GM18498 (cell line): Measurements from ENCODE around the gene COX6B1.
A peak's percentile ranks its signal among the peaks of the same experiment; 100 is the strongest.
"Not testable (repeated sequence)": the region's sequence is repeated elsewhere in the genome, so short reads cannot be mapped to it uniquely, and the experiment has no call there.

Experiments
- ATAC-seq: cut with Tn5 transposase; IDR thresholded peaks from one replicate; pipeline ENCODE4 v1.9.1; 2021; ENCODE audit warnings: mild to moderate bottlenecking, moderate library complexity; ENCODE audit not compliant: unreplicated experiment

Gene COX6B1

DNA sequence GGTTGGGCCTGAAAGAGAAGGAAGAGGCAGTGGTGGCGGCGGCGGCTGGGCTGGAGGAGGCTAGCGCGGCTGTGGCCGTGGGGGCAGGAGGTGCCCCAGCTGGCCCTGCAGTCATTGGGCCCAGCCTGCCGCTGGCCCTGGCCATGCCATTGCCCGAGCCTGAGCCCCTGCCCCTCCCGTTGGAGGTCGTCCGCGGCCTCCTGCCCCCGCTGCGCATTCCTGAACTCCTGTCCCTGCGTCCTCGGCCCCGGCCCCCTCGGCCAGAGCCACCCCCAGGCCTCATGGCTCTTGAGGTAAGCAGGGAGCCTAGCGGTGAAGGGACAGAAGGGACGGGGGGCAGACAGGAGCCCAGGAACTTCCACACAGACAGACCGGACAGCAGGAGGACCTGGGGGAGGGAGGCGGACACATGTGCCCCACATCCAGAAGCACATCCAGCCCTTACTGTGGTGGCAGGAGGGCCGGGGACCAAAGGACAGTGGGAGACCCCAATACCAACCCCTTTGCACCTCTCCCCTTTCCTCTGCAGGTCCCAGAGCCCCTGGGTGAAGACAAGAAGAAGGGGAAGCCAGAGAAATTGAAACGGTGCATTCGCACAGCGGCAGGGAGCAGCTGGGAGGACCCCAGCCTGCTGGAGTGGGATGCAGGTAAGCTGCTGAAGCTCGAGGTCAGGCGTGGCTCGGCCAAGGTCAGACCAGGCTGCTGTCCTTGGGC is 14.2 kb upstream of the COX6B1 start:
- ATAC-seq: no peak

DNA sequence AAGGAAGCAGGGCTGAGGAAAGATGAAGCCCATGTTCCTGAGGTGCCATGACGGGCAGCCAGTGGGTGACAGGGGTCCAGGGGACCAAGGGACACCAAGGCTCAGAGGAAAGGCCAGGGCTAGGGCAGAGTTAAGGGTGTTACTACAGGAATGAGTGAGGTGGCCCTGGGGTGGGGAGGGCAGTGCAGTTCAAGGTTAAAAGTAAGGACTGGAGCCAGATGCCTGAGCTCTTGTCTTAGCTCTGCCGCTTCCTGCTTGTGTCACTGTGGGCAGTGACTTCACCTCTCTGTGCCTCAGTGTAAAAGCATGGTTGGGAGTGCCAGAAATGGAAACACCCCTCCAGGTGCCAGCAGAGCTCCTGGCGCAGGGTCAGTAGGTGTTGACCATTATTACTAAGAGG is 11.5 kb upstream of the COX6B1 start:
- no peak for ATAC-seq

DNA sequence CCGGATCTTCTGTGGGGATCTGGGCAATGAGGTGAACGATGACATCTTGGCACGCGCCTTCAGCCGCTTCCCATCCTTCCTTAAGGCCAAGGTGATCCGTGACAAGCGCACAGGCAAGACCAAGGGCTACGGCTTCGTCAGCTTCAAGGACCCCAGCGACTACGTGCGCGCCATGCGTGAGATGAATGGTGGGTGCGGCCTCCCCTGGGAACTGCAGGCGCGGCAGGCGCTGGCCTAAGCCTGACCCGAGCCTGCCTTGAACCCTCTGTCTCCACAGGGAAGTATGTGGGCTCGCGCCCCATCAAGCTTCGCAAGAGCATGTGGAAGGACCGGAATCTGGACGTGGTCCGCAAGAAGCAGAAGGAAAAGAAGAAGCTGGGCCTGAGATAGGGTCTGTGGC is 11.0 kb upstream of the COX6B1 start:
- ATAC-seq: no peak

DNA sequence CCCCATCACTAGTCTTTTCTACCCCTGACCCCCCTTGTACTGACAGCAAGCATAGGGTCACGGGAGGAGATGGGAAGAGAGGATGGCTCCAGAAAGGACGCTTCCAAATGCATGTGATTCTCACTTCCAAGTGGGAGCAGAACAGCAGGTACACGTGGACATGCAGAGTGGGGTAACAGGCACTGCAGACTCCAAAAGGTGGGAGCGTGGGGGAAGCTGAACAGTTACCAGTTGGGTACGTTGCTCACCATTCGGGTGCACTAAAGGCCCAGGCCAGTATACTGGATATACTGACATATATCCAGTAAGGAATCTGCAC is 8.8 kb upstream of the COX6B1 start:
- ATAC-seq: no peak

DNA sequence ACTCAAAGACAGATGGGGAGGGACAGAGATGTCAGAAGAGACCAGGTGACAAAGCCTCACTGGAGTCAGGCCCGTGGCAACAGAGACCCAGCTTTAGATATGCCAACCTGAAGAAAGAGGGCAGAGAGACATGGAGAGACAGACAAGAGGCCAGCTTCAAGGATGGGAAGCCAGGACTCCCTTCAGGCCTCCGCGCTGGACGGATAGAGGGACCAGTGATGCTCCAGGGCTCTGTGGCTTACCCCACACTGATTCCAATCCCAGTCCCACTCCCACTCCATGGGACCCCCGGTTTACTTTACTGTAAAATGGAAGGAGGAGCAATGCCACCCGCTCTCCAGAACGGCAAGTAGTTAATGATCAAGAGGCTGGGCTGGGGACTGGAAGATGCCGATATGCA is 8.3 kb upstream of the COX6B1 start:
- no peak for ATAC-seq

DNA sequence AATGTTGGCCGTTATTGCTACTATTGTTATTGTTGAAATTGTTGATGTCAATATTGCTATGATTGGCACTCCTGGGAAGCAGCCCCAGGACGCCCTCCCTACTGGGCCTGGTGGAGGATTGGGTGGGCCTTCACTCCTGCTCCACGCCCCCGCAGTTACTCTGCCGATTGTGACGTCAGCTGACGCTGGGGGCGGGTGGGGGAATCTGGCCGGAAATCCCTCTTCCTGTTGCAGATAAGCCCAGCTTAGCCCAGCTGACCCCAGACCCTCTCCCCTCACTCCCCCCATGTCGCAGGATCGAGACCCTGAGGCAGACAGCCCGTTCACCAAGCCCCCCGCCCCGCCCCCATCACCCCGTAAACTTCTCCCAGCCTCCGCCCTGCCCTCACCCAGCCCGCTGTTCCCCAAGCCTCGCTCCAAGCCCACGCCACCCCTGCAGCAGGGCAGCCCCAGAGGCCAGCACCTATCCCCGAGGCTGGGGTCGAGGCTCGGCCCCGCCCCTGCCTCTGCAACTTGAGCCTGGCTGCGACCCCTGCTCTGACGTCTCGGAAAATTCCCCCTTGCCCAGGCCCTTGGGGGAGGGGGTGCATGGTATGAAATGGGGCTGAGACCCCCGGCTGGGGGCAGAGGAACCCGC is 6.5 kb upstream of the COX6B1 start, which contains the start of gene ETV2:
TSS of gene ETV2 (plus strand) at position 231 of the 637 bp plus-strand sequence. CDS start 716 bp downstream, outside the sequence.
- ATAC-seq: no peak

DNA sequence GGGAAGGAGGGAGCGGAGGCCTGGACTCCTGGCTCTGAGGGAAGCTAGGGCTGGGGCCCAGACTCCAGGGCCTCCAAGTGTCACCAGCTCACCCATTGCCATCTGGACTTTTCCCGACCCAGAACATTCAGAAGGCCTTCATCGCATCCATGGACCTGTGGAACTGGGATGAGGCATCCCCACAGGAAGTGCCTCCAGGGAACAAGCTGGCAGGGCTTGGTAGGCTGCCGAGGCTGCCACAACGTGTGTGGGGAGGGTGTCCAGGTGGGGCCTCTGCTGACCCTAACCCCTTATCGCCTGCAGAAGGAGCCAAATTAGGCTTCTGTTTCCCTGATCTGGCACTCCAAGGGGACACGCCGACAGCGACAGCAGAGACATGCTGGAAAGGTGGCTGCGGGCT is 5.8 kb upstream of the COX6B1 start:
- ATAC-seq: no peak

DNA sequence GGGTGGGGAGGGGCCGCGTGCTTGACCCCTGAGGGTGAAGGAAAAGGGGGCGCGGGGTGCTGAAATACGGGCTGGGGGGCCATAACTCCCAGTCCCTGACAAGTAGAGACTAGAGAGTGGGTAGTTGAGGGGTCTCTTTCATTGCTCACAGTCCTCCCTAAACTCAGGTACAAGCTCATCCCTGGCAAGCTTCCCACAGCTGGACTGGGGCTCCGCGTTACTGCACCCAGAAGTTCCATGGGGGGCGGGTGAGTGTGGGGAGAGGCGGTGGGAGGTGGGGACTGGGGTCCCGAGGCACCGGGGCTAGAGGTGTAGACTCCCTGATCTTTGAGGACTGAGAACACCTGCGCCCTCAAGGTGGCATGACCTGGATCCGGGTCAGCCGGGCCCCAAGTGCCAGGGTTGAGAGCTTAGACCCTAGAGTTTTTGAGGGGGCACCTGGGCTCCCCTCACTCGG is 5.3 kb upstream of the COX6B1 start:
- no peak for ATAC-seq

DNA sequence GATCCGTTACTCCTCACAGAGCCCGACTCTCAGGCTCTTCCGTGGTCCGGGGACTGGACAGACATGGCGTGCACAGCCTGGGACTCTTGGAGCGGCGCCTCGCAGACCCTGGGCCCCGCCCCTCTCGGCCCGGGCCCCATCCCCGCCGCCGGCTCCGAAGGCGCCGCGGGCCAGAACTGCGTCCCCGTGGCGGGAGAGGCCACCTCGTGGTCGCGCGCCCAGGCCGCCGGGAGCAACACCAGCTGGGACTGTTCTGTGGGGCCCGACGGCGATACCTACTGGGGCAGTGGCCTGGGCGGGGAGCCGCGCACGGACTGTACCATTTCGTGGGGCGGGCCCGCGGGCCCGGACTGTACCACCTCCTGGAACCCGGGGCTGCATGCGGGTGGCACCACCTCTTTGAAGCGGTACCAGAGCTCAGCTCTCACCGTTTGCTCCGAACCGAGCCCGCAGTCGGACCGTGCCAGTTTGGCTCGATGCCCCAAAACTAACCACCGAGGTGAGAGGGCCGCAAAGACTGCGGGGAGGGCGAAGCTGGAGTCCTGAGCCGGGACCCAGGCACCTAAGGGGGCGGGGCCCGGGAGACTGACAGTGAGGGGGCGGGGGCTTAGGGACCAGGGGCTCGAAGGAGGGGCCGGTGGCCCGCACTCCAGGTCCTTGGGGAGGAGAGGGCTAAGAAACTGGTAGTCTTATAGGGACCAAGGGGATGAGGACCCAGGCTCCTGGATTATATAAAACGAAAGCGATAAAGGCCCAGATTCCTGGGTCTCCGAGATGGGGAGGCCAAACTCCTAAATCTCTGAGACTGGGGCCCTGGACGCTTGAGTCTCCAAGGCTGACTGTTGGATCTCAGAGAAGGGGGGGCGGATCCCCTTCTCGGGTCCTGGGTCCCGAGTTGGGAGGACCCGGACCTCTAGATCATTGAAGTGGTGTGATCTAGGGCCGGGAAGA is 4.6 kb upstream of the COX6B1 start:
- ATAC-seq: peak; percentile 49

DNA sequence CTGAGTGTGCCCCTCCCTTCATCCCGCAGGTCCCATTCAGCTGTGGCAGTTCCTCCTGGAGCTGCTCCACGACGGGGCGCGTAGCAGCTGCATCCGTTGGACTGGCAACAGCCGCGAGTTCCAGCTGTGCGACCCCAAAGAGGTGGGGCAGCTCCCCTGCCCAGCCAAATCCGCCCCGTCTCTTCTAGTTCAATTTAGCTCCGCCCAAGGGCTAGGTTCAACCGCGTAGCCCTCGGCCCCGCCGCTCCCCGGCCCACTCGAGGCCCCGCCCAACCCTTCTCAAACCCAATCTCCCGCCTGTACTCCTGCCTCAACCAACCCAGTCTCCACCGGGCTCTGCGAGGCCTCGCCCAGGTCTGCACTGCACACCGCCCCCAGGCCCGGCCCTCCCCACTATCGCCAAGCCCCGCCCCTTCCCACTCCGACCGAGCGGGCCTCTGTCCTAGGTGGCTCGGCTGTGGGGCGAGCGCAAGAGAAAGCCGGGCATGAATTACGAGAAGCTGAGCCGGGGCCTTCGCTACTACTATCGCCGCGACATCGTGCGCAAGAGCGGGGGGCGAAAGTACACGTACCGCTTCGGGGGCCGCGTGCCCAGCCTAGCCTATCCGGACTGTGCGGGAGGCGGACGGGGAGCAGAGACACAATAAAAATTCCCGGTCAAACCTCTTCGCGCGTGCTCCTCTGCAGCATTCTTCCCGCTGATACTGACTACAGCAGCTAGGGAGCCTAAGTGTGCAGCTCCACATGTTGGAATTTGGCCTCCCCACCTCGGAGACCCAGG is 3.7 kb upstream of the COX6B1 start:
- peak; percentile 71 for ATAC-seq

DNA sequence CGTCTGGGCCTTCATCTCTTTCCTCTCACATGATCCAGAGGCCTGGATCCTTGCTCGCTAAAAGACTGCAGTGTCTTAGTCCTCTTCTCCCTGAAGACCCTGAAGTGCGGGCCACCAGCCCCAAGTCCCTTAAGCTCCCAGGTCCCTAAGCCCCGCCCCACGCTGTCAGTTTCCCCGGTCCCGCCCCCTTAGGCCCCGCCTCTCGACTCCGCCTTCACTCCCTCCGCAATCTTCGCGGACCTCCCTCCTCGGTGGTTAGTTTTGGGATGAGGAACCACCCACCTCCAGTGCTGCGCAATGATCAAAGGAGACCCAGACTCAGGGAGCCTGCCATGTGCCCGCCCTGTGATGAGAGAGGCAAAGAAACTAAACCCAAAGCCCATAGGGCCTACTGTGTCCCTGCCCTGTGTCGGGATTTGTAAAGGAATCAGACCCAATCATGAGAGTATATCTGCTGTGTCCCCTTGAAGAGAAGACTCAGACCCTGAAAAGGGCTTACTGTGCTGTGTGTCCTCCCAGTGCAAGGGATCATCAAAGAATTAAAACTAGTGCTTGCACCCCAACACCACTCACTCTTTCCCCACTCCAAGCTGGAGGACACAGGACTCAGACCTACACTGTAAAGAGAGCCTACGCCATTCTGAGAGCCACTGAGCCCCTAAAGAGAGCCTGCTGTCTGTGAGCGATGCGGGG is 3.0 kb upstream of the COX6B1 start:
- ATAC-seq: no peak

DNA sequence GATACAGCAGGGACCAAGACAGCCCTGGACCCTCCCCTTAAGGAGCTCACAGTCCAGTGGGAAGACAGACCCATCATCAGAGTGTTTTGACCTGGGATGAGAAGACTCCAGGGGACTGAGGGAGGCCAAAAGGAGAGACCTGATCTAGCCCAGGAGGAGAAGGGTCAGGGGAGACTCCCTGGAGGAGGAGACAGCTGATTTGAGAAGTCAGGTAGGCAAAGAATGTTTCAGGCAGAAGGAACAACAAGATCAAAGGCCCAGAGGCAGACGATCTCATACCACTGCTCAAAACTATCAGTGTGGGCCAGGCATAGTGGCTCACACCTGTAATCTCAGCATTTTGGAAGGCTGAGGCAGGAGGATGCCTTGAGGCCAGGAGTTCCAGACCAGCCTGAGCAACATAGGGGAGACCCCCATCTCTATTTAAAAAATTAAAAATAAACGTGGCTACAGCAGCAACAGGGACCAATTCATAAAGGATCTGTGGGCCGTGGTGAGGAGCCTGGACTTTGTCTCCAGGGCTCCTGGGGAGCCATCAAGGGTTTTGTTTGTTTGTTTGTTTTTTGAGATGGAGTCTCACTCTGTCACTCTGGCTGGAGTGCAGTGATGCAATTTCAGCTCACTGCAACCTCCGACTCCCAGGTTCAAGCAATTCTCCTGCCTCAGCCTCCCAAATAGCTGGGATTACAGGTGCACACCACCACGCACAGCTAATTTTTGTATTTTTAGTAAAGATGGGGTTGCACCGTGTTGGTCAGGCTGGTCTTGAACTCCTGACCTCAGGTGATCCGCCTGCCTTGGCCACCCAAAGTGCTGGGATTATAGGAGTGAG is 2.2 kb upstream of the COX6B1 start:
- ATAC-seq: no peak

DNA sequence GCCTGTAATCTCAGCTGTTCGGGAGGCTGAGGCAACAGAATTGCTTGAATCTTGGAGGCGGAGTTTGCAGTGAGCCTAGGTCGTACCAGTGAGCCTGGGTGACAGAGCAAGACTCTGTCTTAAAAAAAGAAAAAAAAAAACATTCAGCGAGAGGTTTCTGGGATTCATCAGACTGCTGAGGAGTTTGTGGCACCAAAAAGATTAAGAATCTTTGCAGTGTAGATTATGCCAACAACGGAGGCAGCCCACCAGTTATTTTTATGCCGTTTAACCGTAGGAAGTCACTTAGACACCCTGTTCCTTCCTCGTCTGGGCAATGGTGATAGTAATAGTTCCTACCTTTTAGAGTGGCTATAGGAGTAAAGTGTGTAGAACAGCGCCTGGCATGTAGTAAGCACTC is 2.5 kb downstream of the COX6B1 start:
- no peak for ATAC-seq

DNA sequence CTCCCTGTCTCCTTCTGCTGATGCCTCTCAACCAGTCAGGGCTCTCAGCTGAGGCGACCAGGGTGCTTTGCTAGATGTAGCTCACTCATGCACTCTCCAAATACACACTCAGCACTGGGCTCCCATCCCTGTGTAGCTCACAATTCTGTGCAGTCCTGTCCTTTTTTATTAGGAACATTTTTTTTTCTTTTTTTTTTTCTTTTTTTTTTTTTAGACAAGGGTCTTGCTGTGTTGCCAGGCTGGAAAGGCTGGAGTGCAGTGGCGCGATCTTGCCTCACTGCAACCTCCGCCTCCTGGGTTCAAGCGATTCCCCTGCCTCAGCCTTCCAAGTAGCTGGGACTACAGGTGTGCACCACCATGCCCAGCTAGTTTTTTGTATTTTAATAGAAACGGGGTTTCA is 6.7 kb downstream of the COX6B1 start:
- ATAC-seq: not testable (repeated sequence)

DNA sequence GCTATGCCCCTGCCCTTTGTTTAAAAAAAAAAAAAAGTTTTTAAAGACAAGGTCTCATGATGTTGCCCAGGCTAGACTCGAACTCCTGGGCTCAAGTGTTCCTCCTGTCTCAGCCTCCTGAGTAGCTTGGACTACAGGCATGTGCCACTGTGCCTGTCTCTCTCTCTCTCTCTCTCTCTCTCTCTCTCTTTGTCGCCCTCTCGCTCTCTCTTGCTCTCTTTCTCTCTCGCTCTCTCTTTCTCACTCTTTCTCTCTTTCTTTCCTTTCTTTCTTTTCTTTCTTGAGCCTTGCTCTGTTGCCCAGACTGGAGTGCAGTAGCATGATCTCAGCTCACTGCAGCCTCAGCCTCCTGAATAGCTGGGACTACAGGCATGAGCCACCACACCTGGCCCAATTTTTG is 7.5 kb downstream of the COX6B1 start:
- ATAC-seq: no peak

DNA sequence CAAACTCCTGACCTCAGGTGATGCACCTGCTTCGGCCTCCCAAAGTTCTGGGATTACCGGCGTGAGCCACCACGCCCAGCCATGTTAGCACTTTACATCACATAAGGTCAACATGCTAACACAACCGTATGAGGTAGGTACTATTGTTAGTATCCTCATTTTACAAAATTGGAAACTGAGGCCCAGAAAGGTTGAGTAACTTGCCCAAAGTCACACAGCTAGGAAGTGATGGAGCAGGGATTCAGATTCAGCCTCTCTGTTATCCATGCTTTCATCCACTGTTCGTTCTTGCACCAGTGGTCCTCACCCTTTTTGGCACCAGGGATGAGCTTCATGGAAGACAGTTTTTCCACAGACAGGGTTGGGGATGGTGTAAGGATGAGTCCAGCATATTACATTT is 8.6 kb downstream of the COX6B1 start:
- no peak for ATAC-seq

DNA sequence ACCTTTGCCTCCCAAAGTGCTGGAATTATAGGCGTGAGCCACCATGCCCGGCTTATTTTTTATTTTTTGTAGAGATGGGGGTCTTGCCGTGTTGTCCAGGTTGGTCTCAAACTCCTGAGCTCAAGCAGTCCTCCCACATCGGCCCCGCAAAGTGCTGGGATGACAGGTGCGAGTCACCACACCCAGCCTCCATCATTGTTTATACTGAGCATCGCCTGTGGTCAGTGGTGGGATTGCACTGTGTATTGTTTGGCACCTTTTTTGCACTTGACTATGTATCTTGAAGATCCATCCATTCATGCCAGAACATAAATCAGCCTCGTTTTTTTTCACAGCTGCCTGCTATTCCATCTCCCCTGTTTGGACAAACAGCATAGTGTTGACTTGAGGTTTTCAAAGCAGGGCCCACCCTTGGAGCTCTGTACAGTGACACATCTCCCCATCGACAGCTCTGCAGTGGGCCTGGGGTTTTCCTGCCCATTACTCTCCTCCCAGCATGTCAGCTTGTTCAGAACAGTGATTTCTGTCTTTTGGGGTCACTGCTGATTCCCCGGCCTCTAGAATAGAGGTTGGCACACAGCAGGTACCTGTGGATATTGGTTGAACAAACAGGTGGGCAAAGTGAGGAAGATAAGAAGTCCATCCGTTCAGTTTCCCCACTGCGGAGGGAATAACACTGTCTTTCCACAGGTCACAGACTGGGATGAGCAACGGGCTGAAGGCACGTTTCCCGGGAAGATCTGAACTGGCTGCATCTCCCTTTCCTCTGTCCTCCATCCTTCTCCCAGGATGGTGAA is 10.0 kb downstream of the COX6B1 start:
- ATAC-seq: no peak

DNA sequence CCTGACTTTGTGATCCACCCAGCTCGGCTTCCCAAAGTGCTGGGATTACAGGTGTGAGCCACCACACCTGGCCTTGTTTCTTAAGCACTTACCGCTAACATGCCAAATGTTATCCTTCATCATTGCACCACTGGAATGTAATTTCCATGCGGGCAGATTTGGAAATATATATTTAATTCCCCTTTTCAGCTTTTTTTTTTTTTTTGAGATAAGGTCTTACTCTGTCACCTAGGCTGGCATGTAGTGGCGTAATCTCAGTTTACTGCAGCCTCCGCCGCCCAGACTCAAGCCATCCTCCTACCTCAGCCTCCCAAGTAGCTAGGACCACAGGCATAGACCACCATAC is 13.8 kb downstream of the COX6B1 start:
- no peak for ATAC-seq

DNA sequence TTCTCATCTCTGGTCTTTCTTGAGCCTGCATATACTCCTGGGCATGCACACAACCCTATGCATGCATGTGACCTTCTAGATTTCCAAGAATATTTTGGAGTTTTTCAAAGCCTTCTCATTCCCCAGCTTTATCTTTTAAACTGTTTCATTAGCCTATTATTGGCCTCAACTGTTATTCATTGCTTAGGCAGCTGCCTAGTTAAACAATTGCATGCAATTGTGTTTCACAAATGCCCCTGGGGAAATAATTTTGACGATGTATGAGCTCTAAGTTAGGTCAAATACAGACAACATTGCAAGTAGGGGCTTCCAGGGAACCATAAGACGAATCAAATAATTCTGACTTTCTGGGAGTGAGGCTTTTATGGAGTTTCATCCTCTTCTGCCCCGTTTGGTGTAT is 15.9 kb downstream of the COX6B1 start:
- ATAC-seq: no peak
